Measurements from ENCODE around the gene TMOD1.
A peak's percentile ranks its signal among the peaks of the same experiment; 100 is the strongest.
"Not testable (repeated sequence)": the region's sequence is repeated elsewhere in the genome, so short reads cannot be mapped to it uniquely, and the experiment has no call there.

The TMOD1 gene

DNA sequence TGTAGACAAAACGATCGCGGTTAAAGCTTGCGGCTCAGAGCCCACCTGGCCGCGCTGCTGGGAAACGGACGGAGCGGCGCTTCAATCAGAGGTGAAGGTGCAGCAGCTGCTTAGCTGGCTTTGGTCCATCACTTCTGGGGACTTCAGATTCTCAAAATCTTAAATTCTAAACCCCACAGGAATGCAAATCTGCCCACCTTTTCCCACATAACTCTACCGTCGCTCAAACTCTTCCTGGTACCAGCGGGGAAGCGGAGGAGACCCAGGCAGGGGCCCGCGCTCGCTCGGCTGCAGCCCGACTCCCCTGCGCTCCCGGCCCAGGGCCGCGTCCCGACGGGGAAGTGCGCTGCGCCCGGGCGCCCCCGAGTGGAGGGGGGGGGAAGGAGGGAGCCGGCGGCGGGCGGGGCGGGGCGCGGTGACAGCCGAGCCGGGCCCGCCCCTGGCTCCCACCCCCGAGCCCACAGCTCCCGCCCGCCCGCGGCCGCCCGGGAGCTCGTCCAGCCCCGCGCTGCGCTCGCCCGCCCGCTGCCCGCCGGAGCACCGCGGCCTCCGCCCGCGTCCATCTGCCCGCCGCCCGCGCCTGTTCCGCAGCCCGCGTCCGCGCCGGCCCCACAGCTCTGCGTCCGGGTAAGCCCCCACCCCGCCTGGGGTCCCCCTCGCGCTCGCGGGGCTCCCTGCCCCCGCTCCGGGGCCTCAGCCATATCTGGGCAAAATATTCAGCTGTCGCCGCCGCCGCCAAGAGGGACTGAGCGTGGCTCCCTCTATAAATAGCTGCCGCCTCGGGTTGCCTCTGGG lies at the start of gene TMOD1:
Gene TMOD1, plus strand, starts transcription at position 490 of the 795 bp plus-strand sequence. CDS start 22,523 bp downstream, outside the sequence.
- ATAC-seq, result peak; percentile 48
- TF ChIP-seq ZNF70 (CRISPR knock-in tag; IDR thresholded peaks at IDR 0.05) (no peak), ESRRG (CRISPR knock-in tag; IDR thresholded peaks at IDR 0.05) (no peak), ZFP30 (CRISPR knock-in tag; IDR thresholded peaks at IDR 0.05) (no peak), TCF4 (CRISPR knock-in tag; IDR thresholded peaks at IDR 0.05; ENCODE audit: borderline replicate concordance) (no peak), PPARA (CRISPR knock-in tag; IDR thresholded peaks at IDR 0.05; ENCODE audit: borderline replicate concordance) (no peak), ARNTL (CRISPR knock-in tag; IDR thresholded peaks at IDR 0.05; ENCODE audit: borderline replicate concordance, low read depth) (no peak), ZNF8 (CRISPR knock-in tag; IDR thresholded peaks at IDR 0.05) (no peak), ZNF565 (CRISPR knock-in tag; conservative IDR thresholded peaks at IDR 0.05; ENCODE audit: low read depth) (no peak), OSR1 (CRISPR knock-in tag; IDR thresholded peaks at IDR 0.05) (no peak), SNAI2 (CRISPR knock-in tag; IDR thresholded peaks at IDR 0.05) (no peak), ZC3H10 (CRISPR knock-in tag; IDR thresholded peaks at IDR 0.05) (no peak), BACH2 (CRISPR knock-in tag; IDR thresholded peaks at IDR 0.05; ENCODE audit: borderline replicate concordance) (no peak), ZFP3 (CRISPR knock-in tag; IDR thresholded peaks at IDR 0.05) (no peak), RARB (CRISPR knock-in tag; IDR thresholded peaks at IDR 0.05) (no peak), GLIS3 (CRISPR knock-in tag; IDR thresholded peaks at IDR 0.05) (no peak), TOX (CRISPR knock-in tag; IDR thresholded peaks at IDR 0.05; ENCODE audit: borderline replicate concordance) (no peak)
- TF ChIP-seq, protein P1, sequence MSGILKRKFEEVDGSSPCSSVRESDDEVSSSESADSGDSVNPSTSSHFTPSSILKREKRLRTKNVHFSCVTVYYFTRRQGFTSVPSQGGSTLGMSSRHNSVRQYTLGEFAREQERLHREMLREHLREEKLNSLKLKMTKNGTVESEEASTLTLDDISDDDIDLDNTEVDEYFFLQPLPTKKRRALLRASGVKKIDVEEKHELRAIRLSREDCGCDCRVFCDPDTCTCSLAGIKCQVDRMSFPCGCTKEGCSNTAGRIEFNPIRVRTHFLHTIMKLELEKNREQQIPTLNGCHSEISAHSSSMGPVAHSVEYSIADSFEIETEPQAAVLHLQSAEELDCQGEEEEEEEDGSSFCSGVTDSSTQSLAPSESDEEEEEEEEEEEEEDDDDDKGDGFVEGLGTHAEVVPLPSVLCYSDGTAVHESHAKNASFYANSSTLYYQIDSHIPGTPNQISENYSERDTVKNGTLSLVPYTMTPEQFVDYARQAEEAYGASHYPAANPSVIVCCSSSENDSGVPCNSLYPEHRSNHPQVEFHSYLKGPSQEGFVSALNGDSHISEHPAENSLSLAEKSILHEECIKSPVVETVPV (CRISPR knock-in tag; IDR thresholded peaks at IDR 0.05), result no peak
- TF ChIP-seq, protein P2, sequence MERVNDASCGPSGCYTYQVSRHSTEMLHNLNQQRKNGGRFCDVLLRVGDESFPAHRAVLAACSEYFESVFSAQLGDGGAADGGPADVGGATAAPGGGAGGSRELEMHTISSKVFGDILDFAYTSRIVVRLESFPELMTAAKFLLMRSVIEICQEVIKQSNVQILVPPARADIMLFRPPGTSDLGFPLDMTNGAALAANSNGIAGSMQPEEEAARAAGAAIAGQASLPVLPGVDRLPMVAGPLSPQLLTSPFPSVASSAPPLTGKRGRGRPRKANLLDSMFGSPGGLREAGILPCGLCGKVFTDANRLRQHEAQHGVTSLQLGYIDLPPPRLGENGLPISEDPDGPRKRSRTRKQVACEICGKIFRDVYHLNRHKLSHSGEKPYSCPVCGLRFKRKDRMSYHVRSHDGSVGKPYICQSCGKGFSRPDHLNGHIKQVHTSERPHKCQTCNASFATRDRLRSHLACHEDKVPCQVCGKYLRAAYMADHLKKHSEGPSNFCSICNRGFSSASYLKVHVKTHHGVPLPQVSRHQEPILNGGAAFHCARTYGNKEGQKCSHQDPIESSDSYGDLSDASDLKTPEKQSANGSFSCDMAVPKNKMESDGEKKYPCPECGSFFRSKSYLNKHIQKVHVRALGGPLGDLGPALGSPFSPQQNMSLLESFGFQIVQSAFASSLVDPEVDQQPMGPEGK (CRISPR knock-in tag; IDR thresholded peaks at IDR 0.05; ENCODE audit: borderline replicate concordance), result no peak
- TF ChIP-seq, protein P3, sequence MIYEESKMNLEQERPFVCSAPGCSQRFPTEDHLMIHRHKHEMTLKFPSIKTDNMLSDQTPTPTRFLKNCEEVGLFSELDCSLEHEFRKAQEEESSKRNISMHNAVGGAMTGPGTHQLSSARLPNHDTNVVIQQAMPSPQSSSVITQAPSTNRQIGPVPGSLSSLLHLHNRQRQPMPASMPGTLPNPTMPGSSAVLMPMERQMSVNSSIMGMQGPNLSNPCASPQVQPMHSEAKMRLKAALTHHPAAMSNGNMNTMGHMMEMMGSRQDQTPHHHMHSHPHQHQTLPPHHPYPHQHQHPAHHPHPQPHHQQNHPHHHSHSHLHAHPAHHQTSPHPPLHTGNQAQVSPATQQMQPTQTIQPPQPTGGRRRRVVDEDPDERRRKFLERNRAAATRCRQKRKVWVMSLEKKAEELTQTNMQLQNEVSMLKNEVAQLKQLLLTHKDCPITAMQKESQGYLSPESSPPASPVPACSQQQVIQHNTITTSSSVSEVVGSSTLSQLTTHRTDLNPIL (CRISPR knock-in tag; IDR thresholded peaks at IDR 0.05; ENCODE audit: low read depth), result no peak
- TF ChIP-seq, protein P4, sequence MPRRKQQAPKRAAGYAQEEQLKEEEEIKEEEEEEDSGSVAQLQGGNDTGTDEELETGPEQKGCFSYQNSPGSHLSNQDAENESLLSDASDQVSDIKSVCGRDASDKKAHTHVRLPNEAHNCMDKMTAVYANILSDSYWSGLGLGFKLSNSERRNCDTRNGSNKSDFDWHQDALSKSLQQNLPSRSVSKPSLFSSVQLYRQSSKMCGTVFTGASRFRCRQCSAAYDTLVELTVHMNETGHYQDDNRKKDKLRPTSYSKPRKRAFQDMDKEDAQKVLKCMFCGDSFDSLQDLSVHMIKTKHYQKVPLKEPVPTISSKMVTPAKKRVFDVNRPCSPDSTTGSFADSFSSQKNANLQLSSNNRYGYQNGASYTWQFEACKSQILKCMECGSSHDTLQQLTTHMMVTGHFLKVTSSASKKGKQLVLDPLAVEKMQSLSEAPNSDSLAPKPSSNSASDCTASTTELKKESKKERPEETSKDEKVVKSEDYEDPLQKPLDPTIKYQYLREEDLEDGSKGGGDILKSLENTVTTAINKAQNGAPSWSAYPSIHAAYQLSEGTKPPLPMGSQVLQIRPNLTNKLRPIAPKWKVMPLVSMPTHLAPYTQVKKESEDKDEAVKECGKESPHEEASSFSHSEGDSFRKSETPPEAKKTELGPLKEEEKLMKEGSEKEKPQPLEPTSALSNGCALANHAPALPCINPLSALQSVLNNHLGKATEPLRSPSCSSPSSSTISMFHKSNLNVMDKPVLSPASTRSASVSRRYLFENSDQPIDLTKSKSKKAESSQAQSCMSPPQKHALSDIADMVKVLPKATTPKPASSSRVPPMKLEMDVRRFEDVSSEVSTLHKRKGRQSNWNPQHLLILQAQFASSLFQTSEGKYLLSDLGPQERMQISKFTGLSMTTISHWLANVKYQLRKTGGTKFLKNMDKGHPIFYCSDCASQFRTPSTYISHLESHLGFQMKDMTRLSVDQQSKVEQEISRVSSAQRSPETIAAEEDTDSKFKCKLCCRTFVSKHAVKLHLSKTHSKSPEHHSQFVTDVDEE (CRISPR knock-in tag; IDR thresholded peaks at IDR 0.05), result no peak

DNA sequence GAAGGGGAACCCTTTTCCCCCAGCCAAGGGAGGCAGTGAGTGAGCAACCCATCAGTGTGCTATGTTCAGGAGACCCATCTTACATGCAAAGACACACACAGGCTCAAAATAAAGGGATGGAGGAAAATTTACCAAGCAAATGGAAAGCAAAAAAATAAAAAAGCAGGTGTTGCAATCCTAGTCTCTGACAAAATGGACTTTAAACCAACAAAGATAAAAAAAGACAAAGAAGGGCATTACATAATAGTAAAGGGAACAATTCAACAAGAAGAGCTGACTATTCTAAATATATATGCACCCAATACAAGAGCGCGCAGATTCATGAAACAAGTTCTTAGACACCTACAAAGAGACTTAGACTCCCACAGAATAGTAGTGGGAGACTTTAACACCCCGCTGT lies 47.9 kb upstream of the TMOD1 start:
- ATAC-seq, result not testable (repeated sequence)

DNA sequence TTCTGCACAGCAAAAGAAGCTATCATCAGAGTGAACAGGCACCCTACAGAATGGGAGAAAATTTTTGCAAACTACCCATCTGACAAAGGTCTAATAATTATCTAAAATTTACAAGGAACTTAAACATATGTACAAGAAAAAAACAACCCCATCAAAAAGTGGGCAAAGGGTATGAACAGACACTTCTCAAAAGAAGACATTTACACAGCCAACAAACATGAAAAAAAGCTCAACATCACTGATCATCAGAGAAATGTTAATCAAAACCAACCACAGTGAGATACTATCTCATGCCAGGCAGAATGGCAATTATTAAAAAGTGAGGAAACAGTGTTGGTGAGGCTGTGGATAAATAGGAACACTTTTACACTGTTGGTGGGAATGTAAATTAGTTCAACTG lies 44.6 kb upstream of the TMOD1 start:
- not testable (repeated sequence) for ATAC-seq

DNA sequence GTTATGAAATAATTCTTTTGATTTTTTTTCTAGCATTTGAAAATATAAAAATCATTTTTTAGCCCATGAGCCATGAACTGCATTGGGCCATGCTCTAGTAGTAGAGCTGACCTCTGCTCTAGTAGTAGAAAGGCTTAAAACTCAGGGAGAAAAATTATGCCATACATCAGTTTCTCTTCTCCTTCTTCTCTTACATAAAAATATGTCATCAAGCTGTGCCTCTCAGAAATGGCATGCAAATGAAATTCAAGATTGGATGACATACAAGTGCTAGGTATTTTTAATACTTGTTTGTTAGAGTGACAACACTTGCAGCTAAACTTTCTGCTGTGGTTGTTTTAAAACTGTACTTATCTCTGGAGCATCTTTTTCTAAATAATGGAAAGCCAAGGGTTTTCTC lies 42.1 kb upstream of the TMOD1 start:
- TF ChIP-seq, protein P5, sequence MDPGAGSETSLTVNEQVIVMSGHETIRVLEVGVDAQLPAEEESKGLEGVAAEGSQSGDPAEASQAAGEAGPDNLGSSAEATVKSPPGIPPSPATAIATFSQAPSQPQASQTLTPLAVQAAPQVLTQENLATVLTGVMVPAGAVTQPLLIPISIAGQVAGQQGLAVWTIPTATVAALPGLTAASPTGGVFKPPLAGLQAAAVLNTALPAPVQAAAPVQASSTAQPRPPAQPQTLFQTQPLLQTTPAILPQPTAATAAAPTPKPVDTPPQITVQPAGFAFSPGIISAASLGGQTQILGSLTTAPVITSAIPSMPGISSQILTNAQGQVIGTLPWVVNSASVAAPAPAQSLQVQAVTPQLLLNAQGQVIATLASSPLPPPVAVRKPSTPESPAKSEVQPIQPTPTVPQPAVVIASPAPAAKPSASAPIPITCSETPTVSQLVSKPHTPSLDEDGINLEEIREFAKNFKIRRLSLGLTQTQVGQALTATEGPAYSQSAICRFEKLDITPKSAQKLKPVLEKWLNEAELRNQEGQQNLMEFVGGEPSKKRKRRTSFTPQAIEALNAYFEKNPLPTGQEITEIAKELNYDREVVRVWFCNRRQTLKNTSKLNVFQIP (CRISPR knock-in tag; IDR thresholded peaks at IDR 0.05; ENCODE audit: borderline replicate concordance, low read depth), result no peak
- TF ChIP-seq PPARA (CRISPR knock-in tag; IDR thresholded peaks at IDR 0.05; ENCODE audit: borderline replicate concordance), result no peak
- TF ChIP-seq BACH2 (CRISPR knock-in tag; IDR thresholded peaks at IDR 0.05; ENCODE audit: borderline replicate concordance), result no peak
- TF ChIP-seq ZC3H10 (CRISPR knock-in tag; IDR thresholded peaks at IDR 0.05), result no peak
- ATAC-seq, result no peak

Measured in SK-N-SH treated with all-trans-retinoic acid at 6 μM for 48 hours (cell line).